HCT116 (cell line): ENCODE data around the gene SNRNP200. TPM values are rescaled to one million over a fixed set of nuclear protein-coding genes. Genes with fewer than 3 reads are reported as not detected.

Experiments
- ATAC-seq: fragments of 200-7000 bp; cut with Tn5 transposase; 2 replicates; pipeline ENCODE4 v1.9.1; 2020; ENCODE audit warnings: mild to moderate bottlenecking, moderate library complexity
- BruUV-seq: library from RNA; stranded (reverse); fragments of 400-500 nt; replicated peaks from 2 replicates; lab custom pipeline; 2021; lab: Mats Ljungman, UMichigan
- CTCF ChIA-PET: fragments of 300-600 bp; sonication (Branson Sonifier 250); formaldehyde crosslinking; loops from one replicate; lab custom pipeline; 2021; ENCODE audit warnings: antibody characterized with exemption; lab: Charles Lee
- POLR2A ChIA-PET: fragments of 300-600, 350-600 bp; sonication (Branson Sonifier 250); formaldehyde crosslinking; loops from one replicate; lab custom pipeline; 2021; ENCODE audit warnings: antibody characterized with exemption; lab: Charles Lee
- RAD21 ChIA-PET, 2 experiments: fragments of 300-600 bp; sonication (Branson Sonifier 250); formaldehyde crosslinking; loops; one replicate each; lab custom pipeline; 2023; ENCODE audit warnings: low total read pairs in 2 of 2; ENCODE audit not compliant: uncharacterized antibody in 2 of 2, unreplicated experiment in 2 of 2, low non-redundant PET in 1 of 2; lab: Charles Lee
- DNase-seq: peaks from one replicate; pipeline ENCODE4 v3.0.0-alpha.2; 2010; ENCODE audit warnings: low read depth, low spot score
- H2AFZ ChIP-seq: fragments of 200-600 bp; shearing (Covaris generic), sonication (generic); 2 replicates; pipeline ENCODE4 v1.6.1; 2017; ENCODE audit warnings: low read depth, mixed run types, mixed read lengths, antibody characterized with exemption, low read length; ENCODE audit not compliant: poor library complexity, severe bottlenecking
- H3K27ac ChIP-seq: 2 replicates; pipeline ENCODE4 v1.5.1; 2012; ENCODE audit warnings: low read depth, low read length
- H3K27me3 ChIP-seq: fragments of 200-600 bp; sonication (generic); 2 replicates; pipeline ENCODE4 v1.6.1; 2016; ENCODE audit warnings: mixed run types, low read length, mixed read lengths; ENCODE audit not compliant: insufficient read depth
- H3K36me3 ChIP-seq, 2 experiments: fragments of 200-500 bp in 1 of 2; fragments of 200-600 bp in 1 of 2; sonication (Bioruptor generic) in 1 of 2; sonication (generic) in 1 of 2; 2 replicates each; pipeline versions ENCODE4 v1.5.1 to v1.6.1; 2014 to 2016; ENCODE audit warnings: low read length in 2 of 2, inconsistent platforms in 1 of 2, mixed read lengths in 1 of 2, mixed run types in 1 of 2; ENCODE audit not compliant: insufficient read depth in 2 of 2, control insufficient read depth in 1 of 2
- H3K4me1 ChIP-seq, 2 experiments: fragments of 200-600 bp in 1 of 2; sonication (generic) in 1 of 2; 2 replicates each; pipeline versions ENCODE4 v1.5.1 to v1.6.1; 2012 to 2017; ENCODE audit warnings: low read length in 2 of 2, inconsistent platforms in 1 of 2, mild to moderate bottlenecking in 1 of 2, mixed read lengths in 1 of 2, mixed run types in 1 of 2, moderate library complexity in 1 of 2; ENCODE audit not compliant: insufficient read depth in 2 of 2, control insufficient read depth in 1 of 2
- H3K4me2 ChIP-seq: fragments of 200-600 bp; sonication (generic); 2 replicates; pipeline ENCODE4 v1.6.1; 2017; ENCODE audit warnings: mixed run types, low read length, mixed read lengths
- H3K4me3 ChIP-seq, 2 experiments: fragments of 200-600 bp in 1 of 2; sonication (generic) in 1 of 2; replicated peaks in 1 of 2; 2 replicates each; pipeline ENCODE4 v1.5.1; 2011 to 2016; ENCODE audit warnings: low read length in 2 of 2, control low read depth in 1 of 2, low read depth in 1 of 2, mild to moderate bottlenecking in 1 of 2, mixed read lengths in 1 of 2, mixed run types in 1 of 2
- H3K79me2 ChIP-seq: fragments of 200-600 bp; sonication (generic); 2 replicates; pipeline ENCODE4 v1.6.1; 2017; ENCODE audit warnings: mild to moderate bottlenecking, mixed run types, low read length, moderate library complexity, mixed read lengths; ENCODE audit not compliant: insufficient read depth
- H3K9ac ChIP-seq: fragments of 200-600 bp; sonication (generic); 2 replicates; pipeline ENCODE4 v1.6.1; 2016; ENCODE audit warnings: low read length, mixed read lengths
- H3K9me2 ChIP-seq: fragments of 200-600 bp; sonication (generic), shearing (Covaris generic); 2 replicates; pipeline ENCODE4 v1.6.1; 2017; ENCODE audit warnings: mixed run types, mild to moderate bottlenecking, moderate library complexity; ENCODE audit not compliant: insufficient read depth
- H3K9me3 ChIP-seq, 2 experiments: fragments of 200-500 bp in 1 of 2; fragments of 200-600 bp in 1 of 2; sonication (Bioruptor generic) in 1 of 2; sonication (generic) in 1 of 2; 2 replicates each; pipeline ENCODE4 v1.6.1; 2014 to 2017; ENCODE audit warnings: low read length in 2 of 2, mixed read lengths in 2 of 2, inconsistent platforms in 1 of 2, low read depth in 1 of 2, mild to moderate bottlenecking in 1 of 2, mixed run types in 1 of 2, moderate library complexity in 1 of 2; ENCODE audit not compliant: control insufficient read depth in 1 of 2, insufficient read depth in 1 of 2
- H4K20me1 ChIP-seq: fragments of 200-600 bp; sonication (generic), shearing (Covaris generic); 2 replicates; pipeline ENCODE4 v1.6.1; 2017; ENCODE audit warnings: mixed run types, mild to moderate bottlenecking, moderate library complexity; ENCODE audit not compliant: insufficient read depth
- CBX3 ChIP-seq: IDR thresholded peaks from 2 replicates; pipeline ENCODE4 v1.6.1; 2012; ENCODE audit warnings: low read depth
- CEBPB ChIP-seq: IDR thresholded peaks from 2 replicates; pipeline ENCODE4 v1.6.1; 2012; ENCODE audit warnings: low read depth
- CTCF ChIP-seq, 3 experiments: fragments of 200-600 bp in 1 of 3; sonication (generic) in 1 of 3; IDR thresholded peaks in 2 of 3; conservative IDR thresholded peaks in 1 of 3; 2 replicates each; pipeline ENCODE4 v1.5.1; 2012 to 2017; ENCODE audit warnings: low read depth in 2 of 3, low read length in 2 of 3, antibody characterized with exemption in 1 of 3, borderline replicate concordance in 1 of 3, control low read depth in 1 of 3, mild to moderate bottlenecking in 1 of 3, mixed read lengths in 1 of 3, mixed run types in 1 of 3, moderate library complexity in 1 of 3; ENCODE audit not compliant: insufficient read depth in 1 of 3
- EZH2phosphoT487 ChIP-seq: fragments of 200-600 bp; IDR thresholded peaks from 2 replicates; pipeline ENCODE4 v1.6.1; 2018; ENCODE audit warnings: antibody characterized with exemption, borderline replicate concordance
- POLR2A ChIP-seq: IDR thresholded peaks from 2 replicates; pipeline ENCODE4 v1.7.0; 2011; ENCODE audit warnings: borderline replicate concordance; ENCODE audit not compliant: insufficient read depth, insufficient read length; ENCODE audit errors: extremely low read depth
- POLR2AphosphoS5 ChIP-seq: IDR thresholded peaks from 2 replicates; pipeline ENCODE4 v1.6.1; 2011; ENCODE audit warnings: mild to moderate bottlenecking, low read depth, low read length, moderate library complexity
- RAD21 ChIP-seq: IDR thresholded peaks from 2 replicates; pipeline ENCODE4 v1.6.1; 2012; ENCODE audit warnings: low read depth, mild to moderate bottlenecking
- REST ChIP-seq: IDR thresholded peaks from 2 replicates; pipeline ENCODE4 v1.6.1; 2012; ENCODE audit warnings: low read depth
- SIN3A ChIP-seq: IDR thresholded peaks from 2 replicates; pipeline ENCODE4 v1.6.1; 2012; ENCODE audit warnings: low read depth
- SP1 ChIP-seq: IDR thresholded peaks from 2 replicates; pipeline ENCODE4 v1.6.1; 2012; ENCODE audit warnings: low read depth
- TCF7L2 ChIP-seq: IDR thresholded peaks from 2 replicates; pipeline ENCODE4 v1.7.0; 2011; ENCODE audit warnings: borderline replicate concordance, inconsistent platforms; ENCODE audit not compliant: insufficient read depth, insufficient read length; ENCODE audit errors: extremely low read depth
- YY1 ChIP-seq: IDR thresholded peaks from 2 replicates; pipeline ENCODE4 v1.6.1; 2011; ENCODE audit warnings: low read length, low read depth, moderate library complexity, mild to moderate bottlenecking; ENCODE audit not compliant: insufficient replicate concordance; ENCODE audit errors: extremely low read depth
- ZBTB33 ChIP-seq: IDR thresholded peaks from 2 replicates; pipeline ENCODE4 v1.6.1; 2011; ENCODE audit warnings: mild to moderate bottlenecking, low read length, moderate library complexity; ENCODE audit not compliant: insufficient replicate concordance; ENCODE audit errors: extremely low read depth
- ZNF274 ChIP-seq: fragments of 200-500 bp; sonication (Bioruptor generic); IDR thresholded peaks from 2 replicates; pipeline ENCODE4 v1.6.1; 2014; ENCODE audit warnings: mild to moderate bottlenecking, low read depth, low read length, inconsistent platforms
- intact Hi-C: fragments of 100-400 bp; cut with micrococcal nuclease; formaldehyde crosslinking; loops from 2 replicates; pipeline ENCODE4 v1.10.0; 2022
- total RNA-seq: library from RNA; stranded (reverse); gene quantifications from one replicate; pipeline ENCODE4 v1.2.1, GENCODE V29; 2021; ENCODE audit not compliant: unreplicated experiment
- TF ChIP-seq, protein P1 (sequence below): IDR thresholded peaks from 2 replicates; pipeline ENCODE4 v1.6.1; 2012

The SNRNP200 gene
- total RNA-seq, 1 experiment from 2014 or later: 202 TPM

- peaks cover 33 to 53% of the 10 kb centered on the region in 2 experiments for H3K4me1 ChIP-seq
- intact Hi-C loops: no loop called here
- BruUV-seq: no TSS peak
- no peak for DNase-seq
- no peak for ATAC-seq
- ChIA-PET RAD21 (no interaction called here), POLR2A (no interaction called here), CTCF (interaction anchor here (3.4 kb wide), 1 partner anchor 270 kb away, joined by 25 read pairs; the partner anchor contains the start of gene ANKRD36C)
- H3K36me3 ChIP-seq: peaks cover 0 to 8% of the 10 kb centered on the region in 2 experiments; a peak in 1 of 4 replicates
- TF ChIP-seq, protein P1, sequence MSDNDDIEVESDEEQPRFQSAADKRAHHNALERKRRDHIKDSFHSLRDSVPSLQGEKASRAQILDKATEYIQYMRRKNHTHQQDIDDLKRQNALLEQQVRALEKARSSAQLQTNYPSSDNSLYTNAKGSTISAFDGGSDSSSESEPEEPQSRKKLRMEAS: no peak
- TF ChIP-seq RAD21: no peak
- no peak for TF ChIP-seq EZH2phosphoT487
- TF ChIP-seq SIN3A: no peak
- no peak for TF ChIP-seq ZNF274
- TF ChIP-seq REST: no peak
- no peak for TF ChIP-seq POLR2A
- TF ChIP-seq CTCF (IDR thresholded peaks at IDR 0.05 in 2 of 3, conservative IDR thresholded peaks at IDR 0.05 in 1 of 3; ENCODE audit: borderline replicate concordance in 1 of 3, insufficient read depth in 1 of 3, low read depth in 2 of 3, low read length in 2 of 3): no peak
- no peak for TF ChIP-seq ZBTB33
- no peak for TF ChIP-seq CEBPB
- no peak for TF ChIP-seq POLR2AphosphoS5
- no peak for TF ChIP-seq YY1
- TF ChIP-seq CBX3: no peak
- TF ChIP-seq TCF7L2: no peak
- TF ChIP-seq SP1: no peak
- H2AFZ ChIP-seq: no peak overlapping the region
- no peaks in the 10 kb centered on the region for H4K20me1 ChIP-seq
- H3K27me3 ChIP-seq: no peaks in the 10 kb centered on the region
- H3K9me2 ChIP-seq: no peaks in the 10 kb centered on the region
- H3K4me3 ChIP-seq: no peak overlapping the region
- no peak overlapping the region for H3K27ac ChIP-seq
- no peak overlapping the region for H3K4me2 ChIP-seq
- H3K9me3 ChIP-seq: no peaks in the 10 kb centered on the region
- H3K79me2 ChIP-seq: peaks cover 79% of the 10 kb centered on the region
- no peak overlapping the region for H3K9ac ChIP-seq
These were observed 43.0 kb downstream of the SNRNP200 start for GRCh38 chr2:96262306-96262705.
